Left lung (tissue), 10 donors: ENCODE results near the gene HOXA9. TPM values are rescaled to one million over a fixed set of nuclear protein-coding genes. Genes with fewer than 3 reads are reported as not detected.

ENCODE experiments used
- ATAC-seq: fragments of 200-7000 bp; cut with Tn5 transposase; one replicate; pipeline ENCODE4 v1.9.1; 2020; ENCODE audit warnings: moderate library complexity
- DNase-seq, 4 donors: peaks; one replicate each; pipeline ENCODE4 v3.0.0-alpha.2; 2013 to 2020
- H3K27ac ChIP-seq, 2 donors: fragments of 200-600 bp; sonication (generic) in 1 of 2; one replicate each; pipeline versions ENCODE4 v1.5.0 to v1.8.0; 2020 to 2021
- H3K27me3 ChIP-seq, 2 donors: fragments of 200-600 bp; sonication (generic) in 1 of 2; one replicate each; pipeline versions ENCODE4 v1.5.0 to v1.8.0; 2020 to 2021
- H3K36me3 ChIP-seq, 2 donors: fragments of 200-600 bp; sonication (generic) in 1 of 2; one replicate each; pipeline versions ENCODE4 v1.5.0 to v1.8.0; 2020 to 2021
- H3K4me1 ChIP-seq, 2 donors: fragments of 200-600 bp; one replicate each; pipeline ENCODE4 v1.8.0; 2021
- H3K4me3 ChIP-seq, 2 donors: fragments of 200-600 bp; sonication (generic) in 1 of 2; one replicate each; pipeline versions ENCODE4 v1.5.0 to v1.8.0; 2020 to 2021; ENCODE audit warnings: mild to moderate bottlenecking in 1 of 2
- H3K9me3 ChIP-seq, 2 donors: fragments of 200-600 bp; sonication (generic) in 1 of 2; one replicate each; pipeline versions ENCODE4 v1.5.0 to v1.8.0; 2020 to 2021
- CTCF ChIP-seq, 2 donors: fragments of 200-600 bp; sonication (generic) in 1 of 2; IDR thresholded peaks; one replicate each; pipeline versions ENCODE4 v1.5.0 to v1.8.0; 2021; ENCODE audit warnings: antibody characterized with exemption in 2 of 2
- intact Hi-C, 2 donors: fragments of 100-400 bp; cut with DNase I; formaldehyde crosslinking; loops; one replicate each; pipeline versions ENCODE4 v1.11.2 to v1.14.2; 2022
- polyA plus RNA-seq, 6 donors: library from polyadenylated mRNA; unstranded; fragments of 120-200 nt; gene quantifications; one replicate each; pipeline ENCODE4 v1.2.1, GENCODE V29; 2013; ENCODE audit not compliant: insufficient read length in 6 of 6
- total RNA-seq, 2 donors: library from RNA; stranded (reverse); fragmentation: NEBNext Ultra II Directional; extraction: Animal tissue kit (Norgen Biotek cat#: 25700); gene quantifications; one replicate each; pipeline ENCODE4 v1.2.1, GENCODE V29; 2021
- donor health status: DM: no; HTN: yes; CAD: no.
- donor health status: DM: no; HTN: no; CAD: no.

Gene HOXA9
- total and polyA plus RNA-seq, 8 donors: 0.38 to 1.4 (median 0.57) TPM

GRCh38 chr7:27143023-27143949, 22.1 kb downstream of the HOXA9 start, which contains the start of gene HOXA5:
Gene HOXA5, minus strand, starts transcription at chr7:27143681. Its CDS starts 74 bp downstream, at chr7:27143607.
- DNase-seq (peak in 3 of 4 donors; percentile 81 to 97 (median 94)), ATAC-seq (peak; percentile 77)
- Histone ChIP-seq H3K27ac (peak within 1 kb of the TSS; percentile 86 to 92), H3K9me3 (no peaks in the 10 kb centered on the region), H3K4me3 (peak within 1 kb of the TSS; percentile 52 to 56), H3K4me1 (peaks cover 0 to 15% of the 10 kb centered on the region in 2 donors), H3K27me3 (peaks cover 35 to 100% of the 10 kb centered on the region in 2 donors), H3K36me3 (no peaks in the 10 kb centered on the region)
- peak; percentile 69 to 71 for TF ChIP-seq CTCF (IDR thresholded peaks at IDR 0.05)
- intact Hi-C loops: loop anchor here in 1 of 2 donors (2.0 to 5.0 kb wide), 2 partner anchors 46 to 286 kb away; partner anchors contain the start of gene HOXA1

- ATAC-seq: no peak
- H3K4me1 ChIP-seq: peaks cover 0 to 9% of the 10 kb centered on the region in 2 donors
- intact Hi-C loops: loop anchor here in 1 of 2 donors (2.0 to 5.0 kb wide), 2 partner anchors 45 to 286 kb away; partner anchors contain the start of gene HOXA1
These were observed 22.7 kb downstream of the HOXA9 start for GRCh38 chr7:27142580-27143022.

GRCh38 chr7:27141923-27142579, 23.3 kb downstream of the HOXA9 start:
- Histone ChIP-seq H3K27me3 (peaks cover 24 to 100% of the 10 kb centered on the region in 2 donors), H3K27ac (peak overlapping the region; percentile 86 to 92), H3K4me1 (peaks cover 0 to 9% of the 10 kb centered on the region in 2 donors), H3K4me3 (peak overlapping the region; percentile 52 to 56), H3K9me3 (no peaks in the 10 kb centered on the region), H3K36me3 (no peaks in the 10 kb centered on the region)
- intact Hi-C loops: loop anchor here in 1 of 2 donors (2.0 to 5.0 kb wide), 2 partner anchors 45 to 285 kb away; partner anchors contain the start of gene HOXA1
- ATAC-seq (no peak), DNase-seq (peak in 2 of 4 donors; percentile 41 to 60)
- TF ChIP-seq CTCF (IDR thresholded peaks at IDR 0.05): no peak

More at GRCh38 chr7:27142580-27143022, 22.7 kb downstream of the HOXA9 start:
- Histone ChIP-seq H3K9me3 (no peaks in the 10 kb centered on the region), H3K27me3 (peaks cover 29 to 100% of the 10 kb centered on the region in 2 donors), H3K27ac (peak overlapping the region; percentile 86 to 92), H3K4me3 (peak overlapping the region; percentile 52 to 56), H3K36me3 (no peaks in the 10 kb centered on the region)
- no peak for DNase-seq
- TF ChIP-seq CTCF (IDR thresholded peaks at IDR 0.05): no peak

GRCh38 chr7:27141137-27141922, 24.0 kb downstream of the HOXA9 start:
- Histone ChIP-seq H3K4me3 (peak overlapping the region; percentile 52 to 56), H3K36me3 (no peaks in the 10 kb centered on the region), H3K4me1 (peaks cover 3 to 13% of the 10 kb centered on the region in 2 donors), H3K9me3 (no peaks in the 10 kb centered on the region), H3K27me3 (peaks cover 19 to 100% of the 10 kb centered on the region in 2 donors), H3K27ac (peak overlapping the region; percentile 86 to 92)
- DNase-seq: peak in 1 of 4 donors; percentile 41
- ATAC-seq: no peak
- intact Hi-C loops: loop anchor here in 1 of 2 donors (5.0 kb wide), 1 partner anchor 44 kb away; the partner anchor contains the start of gene HOXA1
- no peak for TF ChIP-seq CTCF (IDR thresholded peaks at IDR 0.05)
